Measurements from ENCODE around the gene SLC22A24.

Gene SLC22A24, protein sequence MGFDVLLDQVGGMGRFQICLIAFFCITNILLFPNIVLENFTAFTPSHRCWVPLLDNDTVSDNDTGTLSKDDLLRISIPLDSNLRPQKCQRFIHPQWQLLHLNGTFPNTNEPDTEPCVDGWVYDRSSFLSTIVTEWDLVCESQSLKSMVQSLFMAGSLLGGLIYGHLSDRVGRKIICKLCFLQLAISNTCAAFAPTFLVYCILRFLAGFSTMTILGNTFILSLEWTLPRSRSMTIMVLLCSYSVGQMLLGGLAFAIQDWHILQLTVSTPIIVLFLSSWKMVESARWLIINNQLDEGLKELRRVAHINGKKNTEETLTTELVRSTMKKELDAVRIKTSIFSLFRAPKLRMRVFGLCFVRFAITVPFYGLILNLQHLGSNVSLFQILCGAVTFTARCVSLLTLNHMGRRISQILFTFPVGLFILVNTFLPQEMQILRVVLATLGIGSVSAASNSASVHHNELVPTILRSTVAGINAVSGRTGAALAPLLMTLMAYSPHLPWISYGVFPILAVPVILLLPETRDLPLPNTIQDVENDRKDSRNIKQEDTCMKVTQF

DNA sequence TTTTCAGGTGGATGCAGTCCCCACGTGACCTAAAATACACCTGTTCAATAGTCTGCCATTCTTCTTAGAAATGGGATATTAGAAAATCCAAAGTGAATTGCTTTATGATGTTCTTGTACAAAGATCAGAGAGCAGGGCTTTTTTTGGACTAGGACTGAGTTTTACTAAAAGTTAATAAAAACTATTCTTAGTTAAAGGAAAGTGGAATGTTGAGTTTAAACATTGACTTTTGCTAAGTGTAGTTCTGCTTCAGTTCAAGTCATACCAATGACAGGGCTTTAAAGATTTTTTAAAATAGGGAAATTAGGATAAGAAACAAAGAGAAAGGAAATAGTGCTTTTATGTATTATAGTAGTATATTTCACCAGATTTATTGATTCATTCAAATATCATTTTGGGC, at the start of gene SLC22A24:
Gene SLC22A24 (minus strand): TSS at position 101 of the 400 bp plus-strand sequence. CDS start 442 bp downstream, outside the sequence.
- TF ChIP-seq, protein P1, sequence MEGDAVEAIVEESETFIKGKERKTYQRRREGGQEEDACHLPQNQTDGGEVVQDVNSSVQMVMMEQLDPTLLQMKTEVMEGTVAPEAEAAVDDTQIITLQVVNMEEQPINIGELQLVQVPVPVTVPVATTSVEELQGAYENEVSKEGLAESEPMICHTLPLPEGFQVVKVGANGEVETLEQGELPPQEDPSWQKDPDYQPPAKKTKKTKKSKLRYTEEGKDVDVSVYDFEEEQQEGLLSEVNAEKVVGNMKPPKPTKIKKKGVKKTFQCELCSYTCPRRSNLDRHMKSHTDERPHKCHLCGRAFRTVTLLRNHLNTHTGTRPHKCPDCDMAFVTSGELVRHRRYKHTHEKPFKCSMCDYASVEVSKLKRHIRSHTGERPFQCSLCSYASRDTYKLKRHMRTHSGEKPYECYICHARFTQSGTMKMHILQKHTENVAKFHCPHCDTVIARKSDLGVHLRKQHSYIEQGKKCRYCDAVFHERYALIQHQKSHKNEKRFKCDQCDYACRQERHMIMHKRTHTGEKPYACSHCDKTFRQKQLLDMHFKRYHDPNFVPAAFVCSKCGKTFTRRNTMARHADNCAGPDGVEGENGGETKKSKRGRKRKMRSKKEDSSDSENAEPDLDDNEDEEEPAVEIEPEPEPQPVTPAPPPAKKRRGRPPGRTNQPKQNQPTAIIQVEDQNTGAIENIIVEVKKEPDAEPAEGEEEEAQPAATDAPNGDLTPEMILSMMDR (IDR thresholded peaks at IDR 0.05; ENCODE audit: control insufficient read depth, insufficient read depth, low read depth, low read length, missing control alignments) = no peak
- H3K4me3 ChIP-seq (ENCODE audit: control insufficient read depth, low read depth, low read length) = no peak within 1 kb of the TSS
- DNase-seq (ENCODE audit: low read depth) = no peak

DNA sequence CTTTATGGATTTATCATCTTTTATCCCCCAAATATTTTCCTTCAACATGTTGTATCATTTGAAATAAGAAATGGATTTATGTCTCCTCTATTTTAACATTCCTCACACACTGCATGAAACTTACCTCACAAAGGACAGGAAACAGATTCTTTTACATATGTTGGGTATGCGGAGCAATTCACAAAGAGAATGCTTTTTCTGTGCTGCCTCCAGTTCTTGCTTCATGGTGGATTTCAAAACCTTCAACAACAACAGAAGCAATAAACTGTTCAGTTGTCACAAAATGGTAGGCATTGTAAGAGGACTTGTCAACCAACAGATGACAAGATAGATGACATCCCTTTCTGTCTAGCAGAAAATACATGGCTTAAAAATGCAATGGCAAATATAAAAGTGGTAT, 36.5 kb upstream of the SLC22A24 start:
- DNase-seq (ENCODE audit: low read depth) = no peak
- no peak overlapping the region for H3K4me3 ChIP-seq (ENCODE audit: control insufficient read depth, low read depth, low read length)
- TF ChIP-seq, protein P1 (IDR thresholded peaks at IDR 0.05; ENCODE audit: control insufficient read depth, insufficient read depth, low read depth, low read length, missing control alignments) = no peak

DNA sequence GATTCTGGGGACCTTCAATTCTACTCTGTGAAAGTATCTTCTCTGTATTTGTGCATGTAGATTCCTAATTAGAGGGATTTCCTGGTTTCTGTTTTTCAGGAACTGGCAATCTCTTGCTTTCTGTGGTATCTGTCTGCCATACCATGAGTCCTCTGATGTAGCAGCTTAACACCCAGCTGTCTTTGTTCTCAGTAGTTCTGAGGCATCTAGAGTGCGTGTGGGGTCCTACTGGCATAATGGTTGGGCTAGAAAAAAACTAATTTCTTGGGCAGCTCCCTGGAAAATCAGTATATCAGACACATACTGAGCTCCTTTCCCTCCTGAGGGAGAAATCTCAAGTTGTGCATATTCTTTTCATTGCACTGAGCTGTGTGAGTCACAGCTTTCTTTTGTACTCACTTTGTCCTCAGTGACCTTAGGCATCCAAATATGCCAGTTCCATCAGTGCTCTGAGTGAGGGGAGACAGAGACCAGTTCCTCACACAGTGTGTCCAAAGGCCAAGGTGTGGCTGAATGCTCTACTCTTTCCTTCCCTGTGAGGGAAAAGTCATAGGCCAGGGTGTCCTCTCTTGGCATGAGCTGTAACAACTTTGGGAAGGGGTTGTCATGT, 35.5 kb upstream of the SLC22A24 start:
- H3K4me3 ChIP-seq (ENCODE audit: control insufficient read depth, low read depth, low read length) = no peak overlapping the region
- TF ChIP-seq, protein P1 (IDR thresholded peaks at IDR 0.05; ENCODE audit: control insufficient read depth, insufficient read depth, low read depth, low read length, missing control alignments) = no peak
- DNase-seq (ENCODE audit: low read depth) = no peak

DNA sequence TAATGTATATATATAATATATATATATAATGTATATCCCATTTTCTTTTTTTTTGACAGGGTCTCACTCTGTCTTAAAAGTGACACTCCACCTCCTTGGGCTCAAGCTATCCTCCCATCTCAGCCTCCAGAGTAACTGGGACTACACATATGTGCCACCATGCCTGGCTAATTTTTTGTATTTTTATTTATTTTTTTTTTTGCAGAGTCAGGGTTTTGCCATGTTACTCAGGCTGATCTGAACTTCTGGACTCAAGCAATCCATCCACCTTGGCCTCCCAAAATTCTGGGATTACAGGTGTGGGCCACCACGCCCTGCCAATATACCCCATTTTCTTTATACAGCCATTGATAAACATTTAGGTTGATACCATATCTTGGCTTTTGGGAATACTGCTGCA, 33.9 kb upstream of the SLC22A24 start:
- TF ChIP-seq, protein P1 (IDR thresholded peaks at IDR 0.05; ENCODE audit: control insufficient read depth, insufficient read depth, low read depth, low read length, missing control alignments) = no peak
- no peak for DNase-seq (ENCODE audit: low read depth)
- H3K4me3 ChIP-seq (ENCODE audit: control insufficient read depth, low read depth, low read length) = no peak overlapping the region

DNA sequence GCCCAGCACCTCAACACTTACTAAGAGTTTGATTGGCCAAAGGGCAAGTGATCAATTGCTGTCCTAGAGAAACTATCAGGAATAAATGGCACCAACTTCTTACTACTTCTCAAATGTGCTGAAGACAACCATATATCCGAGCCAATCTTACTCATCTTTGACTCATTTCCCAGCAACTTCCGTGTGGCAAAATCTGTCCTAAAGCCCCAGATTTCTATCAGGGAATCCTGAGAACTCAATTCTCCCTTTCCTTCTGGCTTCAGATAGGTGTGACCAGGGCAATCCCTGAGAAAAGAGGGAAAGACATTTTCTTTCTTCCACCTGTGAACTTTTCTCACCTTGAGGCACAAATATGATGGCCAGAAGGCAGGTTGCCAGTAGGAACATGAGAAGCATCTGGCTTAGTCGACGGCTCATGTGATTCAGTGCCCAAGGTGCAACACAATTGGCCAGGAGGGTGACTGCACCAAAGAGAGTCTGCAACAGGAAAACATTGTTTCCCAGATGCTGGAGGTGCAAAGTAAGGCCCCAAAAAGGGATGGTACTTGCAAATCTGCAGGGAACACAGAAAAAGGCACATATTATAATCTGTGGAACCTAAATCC, 21.8 kb upstream of the SLC22A24 start:
- TF ChIP-seq, protein P1 (IDR thresholded peaks at IDR 0.05; ENCODE audit: control insufficient read depth, insufficient read depth, low read depth, low read length, missing control alignments) = no peak
- DNase-seq (ENCODE audit: low read depth) = no peak
- H3K4me3 ChIP-seq (ENCODE audit: control insufficient read depth, low read depth, low read length) = no peak overlapping the region

DNA sequence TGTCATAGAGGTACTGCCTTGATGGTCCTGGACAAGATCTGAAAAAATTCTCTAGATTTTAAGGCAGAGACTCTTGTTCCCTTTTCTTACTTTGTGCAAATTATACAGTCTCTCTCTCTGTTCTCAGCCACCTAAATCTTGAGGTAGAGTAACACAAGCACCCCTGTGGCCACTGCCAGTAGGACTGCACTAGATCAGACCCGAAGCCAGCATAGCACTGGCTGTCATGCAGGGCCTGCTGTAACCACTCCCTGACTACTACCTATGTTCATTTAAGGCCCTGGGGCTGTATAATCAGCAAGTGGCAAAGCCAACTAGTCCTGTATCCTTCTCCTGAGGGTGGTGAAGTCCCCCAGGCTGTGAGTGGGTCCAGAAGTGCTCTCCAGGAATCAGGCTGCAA, 11.8 kb upstream of the SLC22A24 start:
- no peak for DNase-seq (ENCODE audit: low read depth)
- H3K4me3 ChIP-seq (ENCODE audit: control insufficient read depth, low read depth, low read length) = no peak overlapping the region
- TF ChIP-seq, protein P1 (IDR thresholded peaks at IDR 0.05; ENCODE audit: control insufficient read depth, insufficient read depth, low read depth, low read length, missing control alignments) = no peak

Data from AG09309 (cell line).